Middle frontal gyrus (tissue), 1 donor: ENCODE data around the gene KRTAP4-9.
"Not testable (repeated sequence)": the region's sequence is repeated elsewhere in the genome, so short reads cannot be mapped to it uniquely, and the experiment has no call there.

Experiments
- DNase-seq: peaks from one replicate; pipeline ENCODE4 v3.0.0-alpha.2; 2015; ENCODE audit warnings: low spot score; ENCODE audit errors: extremely low spot score

The KRTAP4-9 gene

GRCh38 chr17:41105347-41105746, at the start of gene KRTAP4-9:
Gene KRTAP4-9 (plus strand): TSS chr17:41105389. CDS start chr17:41105389, 0 bp downstream.
- DNase-seq = not testable (repeated sequence)

- no peak for DNase-seq
Measured at GRCh38 chr17:41057547-41057946, 47.6 kb upstream of the KRTAP4-9 start.

- DNase-seq = no peak
Measured at GRCh38 chr17:41058741-41059140, 46.4 kb upstream of the KRTAP4-9 start.

GRCh38 chr17:41059276-41060051, 45.7 kb upstream of the KRTAP4-9 start:
- DNase-seq = not testable (repeated sequence)

GRCh38 chr17:41060052-41060604, 45.1 kb upstream of the KRTAP4-9 start, which contains the start of gene KRTAP2-3:
Gene KRTAP2-3 (minus strand): TSS chr17:41060114. CDS start chr17:41060050, 64 bp downstream.
- DNase-seq = no peak

- no peak for DNase-seq
Measured at GRCh38 chr17:41061964-41062363, 43.2 kb upstream of the KRTAP4-9 start.

- DNase-seq = no peak
Measured at GRCh38 chr17:41063449-41063848, 41.7 kb upstream of the KRTAP4-9 start.

GRCh38 chr17:41064301-41064700, 40.9 kb upstream of the KRTAP4-9 start:
- DNase-seq = no peak

- not testable (repeated sequence) for DNase-seq
Measured at GRCh38 chr17:41065016-41065689, 40.0 kb upstream of the KRTAP4-9 start.

GRCh38 chr17:41065829-41066624, 39.2 kb upstream of the KRTAP4-9 start, which contains the start of gene KRTAP2-4:
Gene KRTAP2-4 (minus strand): TSS chr17:41065879. CDS start chr17:41065845, 34 bp downstream.
- DNase-seq = no peak

- DNase-seq = no peak
Measured at GRCh38 chr17:41067281-41067680, 37.9 kb upstream of the KRTAP4-9 start.

- no peak for DNase-seq
Measured at GRCh38 chr17:41069031-41069430, 36.2 kb upstream of the KRTAP4-9 start.

GRCh38 chr17:41071606-41072360, 33.4 kb upstream of the KRTAP4-9 start:
- DNase-seq = no peak

- no peak for DNase-seq
Measured at GRCh38 chr17:41073676-41074075, 31.5 kb upstream of the KRTAP4-9 start.

- no peak for DNase-seq
Measured at GRCh38 chr17:41076788-41077187, 28.4 kb upstream of the KRTAP4-9 start.

GRCh38 chr17:41082626-41083025, 22.6 kb upstream of the KRTAP4-9 start:
- no peak for DNase-seq

GRCh38 chr17:41083427-41083826, 21.8 kb upstream of the KRTAP4-9 start:
- DNase-seq = not testable (repeated sequence)

- not testable (repeated sequence) for DNase-seq
Measured at GRCh38 chr17:41084100-41084856, 20.9 kb upstream of the KRTAP4-9 start, which contains the start of gene KRTAP4-7. Gene KRTAP4-7 (plus strand): TSS chr17:41084150. CDS start chr17:41084207, 57 bp downstream.

- DNase-seq = not testable (repeated sequence)
Measured at GRCh38 chr17:41088760-41089352, 16.3 kb upstream of the KRTAP4-9 start.
